Smooth muscle cell (in vitro differentiated cells): ENCODE results near the gene TCF4. TPM values are rescaled to one million over a fixed set of nuclear protein-coding genes. Genes with fewer than 3 reads are reported as not detected.

Experiments
- DNase-seq: peaks from one replicate; lab custom pipeline; 2025; ENCODE audit not compliant: unreplicated experiment; lab: John Stamatoyannopoulos, UW
- H2AFZ ChIP-seq: fragments of 200-600 bp; sonication (generic); 2 replicates; pipeline ENCODE4 v1.6.0; 2016; ENCODE audit warnings: antibody characterized with exemption, low read depth, mild to moderate bottlenecking
- H3F3A ChIP-seq: fragments of 200-600 bp; sonication (generic); 2 replicates; pipeline ENCODE4 v1.6.0; 2017; ENCODE audit warnings: antibody characterized with exemption, low read depth
- H3K27ac ChIP-seq: fragments of 200-600 bp; sonication (generic); 2 replicates; pipeline ENCODE4 v1.5.1; 2016; ENCODE audit warnings: low read depth, mild to moderate bottlenecking
- H3K27me3 ChIP-seq: fragments of 200-600 bp; sonication (generic); 2 replicates; pipeline ENCODE4 v1.6.1; 2016; ENCODE audit warnings: low read depth, mild to moderate bottlenecking
- H3K36me3 ChIP-seq: fragments of 200-600 bp; sonication (generic); 2 replicates; pipeline ENCODE4 v1.5.1; 2016; ENCODE audit warnings: low read depth
- H3K4me1 ChIP-seq: fragments of 200-600 bp; sonication (generic); 2 replicates; pipeline ENCODE4 v1.5.1; 2016; ENCODE audit warnings: low read depth
- H3K4me2 ChIP-seq: fragments of 200-600 bp; sonication (generic); 2 replicates; pipeline ENCODE4 v1.6.0; 2016; ENCODE audit warnings: mild to moderate bottlenecking
- H3K4me3 ChIP-seq: fragments of 200-600 bp; sonication (generic); 2 replicates; pipeline ENCODE4 v1.5.1; 2016; ENCODE audit warnings: mild to moderate bottlenecking
- H3K79me2 ChIP-seq: fragments of 200-600 bp; sonication (generic); 2 replicates; pipeline ENCODE4 v1.6.0; 2016; ENCODE audit warnings: low read depth, mild to moderate bottlenecking
- H3K9ac ChIP-seq: fragments of 200-600 bp; sonication (generic); 2 replicates; pipeline ENCODE4 v1.6.0; 2016; ENCODE audit warnings: low read depth
- H3K9me3 ChIP-seq: fragments of 200-600 bp; sonication (generic); replicated peaks from 2 replicates; pipeline ENCODE4 v1.5.1; 2016; ENCODE audit warnings: low read depth
- H4K20me1 ChIP-seq: fragments of 200-600 bp; sonication (generic); 2 replicates; pipeline ENCODE4 v1.6.0; 2016; ENCODE audit warnings: low read depth
- CTCF ChIP-seq: fragments of 200-600 bp; sonication (generic); IDR thresholded peaks from 2 replicates; pipeline ENCODE4 v1.5.1; 2017; ENCODE audit warnings: borderline replicate concordance, mild to moderate bottlenecking, antibody characterized with exemption; ENCODE audit not compliant: insufficient read depth, poor library complexity, severe bottlenecking
- WGBS: methylation state at CpG from one replicate; pipeline ENCODE4 v1.1.7; 2016; ENCODE audit warnings: low lambda C conversion rate; 5-methylcytosine and 5-hydroxymethylcytosine counted together
- polyA plus RNA-seq: library from polyadenylated mRNA; unstranded; fragments of >200 nt; fragmentation: Nextera tagmentation; extraction: Ambion mirVana; gene quantifications from 2 replicates; pipeline ENCODE4 v1.2.1, GENCODE V29; 2016
- total RNA-seq: library from RNA; depleted of rRNA; stranded (reverse); fragments of >200 nt; gene quantifications from 2 replicates; pipeline ENCODE4 v1.2.3, GENCODE V29; 2014

Gene TCF4
- total and polyA plus RNA-seq, 2 experiments from 2014 or later = 105 to 120 TPM

- no peak overlapping the region for H3K4me3 ChIP-seq
- whole genome bisulfite sequencing = 98% methylated on average over 2 of the region's 2 CpGs
- no peaks in the 10 kb centered on the region for H3K36me3 ChIP-seq
- no peak overlapping the region for H2AFZ ChIP-seq
- no peak overlapping the region for H3K27ac ChIP-seq
- H3K9me3 ChIP-seq = no peaks in the 10 kb centered on the region
- H3F3A ChIP-seq = no peaks in the 10 kb centered on the region
- H3K4me1 ChIP-seq = no peaks in the 10 kb centered on the region
- no peak overlapping the region for H3K4me2 ChIP-seq
- TF ChIP-seq CTCF = no peak
- no peak overlapping the region for H3K9ac ChIP-seq
- H4K20me1 ChIP-seq = peaks cover 41% of the 10 kb centered on the region
- DNase-seq = no peak
- H3K79me2 ChIP-seq = peaks cover 55% of the 10 kb centered on the region
- H3K27me3 ChIP-seq = no peaks in the 10 kb centered on the region
Measured at GRCh38 chr18:55340998-55341397, 247.0 kb downstream of the TCF4 start.

- H3K4me3 ChIP-seq = no peak overlapping the region
- no peaks in the 10 kb centered on the region for H3F3A ChIP-seq
- DNase-seq = no peak
- H3K4me2 ChIP-seq = no peak overlapping the region
- no peaks in the 10 kb centered on the region for H3K36me3 ChIP-seq
- peaks cover 56% of the 10 kb centered on the region for H3K79me2 ChIP-seq
- WGBS = 91% methylated on average over 7 of the region's 7 CpGs
- no peak overlapping the region for H3K9ac ChIP-seq
- no peaks in the 10 kb centered on the region for H3K27me3 ChIP-seq
- peaks cover 40% of the 10 kb centered on the region for H4K20me1 ChIP-seq
- H3K27ac ChIP-seq = no peak overlapping the region
- no peaks in the 10 kb centered on the region for H3K4me1 ChIP-seq
- H3K9me3 ChIP-seq = no peaks in the 10 kb centered on the region
- no peak for TF ChIP-seq CTCF
- H2AFZ ChIP-seq = no peak overlapping the region
Measured at GRCh38 chr18:55339990-55340389, 248.0 kb downstream of the TCF4 start.

GRCh38 chr18:55338978-55339650, 248.9 kb downstream of the TCF4 start:
- no peak overlapping the region for H3K4me2 ChIP-seq
- no peaks in the 10 kb centered on the region for H3K36me3 ChIP-seq
- no peaks in the 10 kb centered on the region for H3F3A ChIP-seq
- H3K79me2 ChIP-seq = peaks cover 53% of the 10 kb centered on the region
- no peak overlapping the region for H3K27ac ChIP-seq
- no peak overlapping the region for H3K9ac ChIP-seq
- no peak overlapping the region for H3K4me3 ChIP-seq
- 90% methylated on average over 8 of the region's 8 CpGs for WGBS
- no peaks in the 10 kb centered on the region for H3K9me3 ChIP-seq
- TF ChIP-seq CTCF = no peak
- no peaks in the 10 kb centered on the region for H3K27me3 ChIP-seq
- no peaks in the 10 kb centered on the region for H3K4me1 ChIP-seq
- no peak for DNase-seq
- peaks cover 44% of the 10 kb centered on the region for H4K20me1 ChIP-seq
- no peak overlapping the region for H2AFZ ChIP-seq
